HG03354 (cell line): ENCODE results near the gene FETUB.

Experiments used
- ATAC-seq: cut with Tn5 transposase; IDR thresholded peaks from one replicate; pipeline ENCODE4 v1.9.1; 2021; ENCODE audit warnings: mild to moderate bottlenecking; ENCODE audit not compliant: unreplicated experiment, poor library complexity, severe bottlenecking

The FETUB gene, protein sequence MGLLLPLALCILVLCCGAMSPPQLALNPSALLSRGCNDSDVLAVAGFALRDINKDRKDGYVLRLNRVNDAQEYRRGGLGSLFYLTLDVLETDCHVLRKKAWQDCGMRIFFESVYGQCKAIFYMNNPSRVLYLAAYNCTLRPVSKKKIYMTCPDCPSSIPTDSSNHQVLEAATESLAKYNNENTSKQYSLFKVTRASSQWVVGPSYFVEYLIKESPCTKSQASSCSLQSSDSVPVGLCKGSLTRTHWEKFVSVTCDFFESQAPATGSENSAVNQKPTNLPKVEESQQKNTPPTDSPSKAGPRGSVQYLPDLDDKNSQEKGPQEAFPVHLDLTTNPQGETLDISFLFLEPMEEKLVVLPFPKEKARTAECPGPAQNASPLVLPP

DNA sequence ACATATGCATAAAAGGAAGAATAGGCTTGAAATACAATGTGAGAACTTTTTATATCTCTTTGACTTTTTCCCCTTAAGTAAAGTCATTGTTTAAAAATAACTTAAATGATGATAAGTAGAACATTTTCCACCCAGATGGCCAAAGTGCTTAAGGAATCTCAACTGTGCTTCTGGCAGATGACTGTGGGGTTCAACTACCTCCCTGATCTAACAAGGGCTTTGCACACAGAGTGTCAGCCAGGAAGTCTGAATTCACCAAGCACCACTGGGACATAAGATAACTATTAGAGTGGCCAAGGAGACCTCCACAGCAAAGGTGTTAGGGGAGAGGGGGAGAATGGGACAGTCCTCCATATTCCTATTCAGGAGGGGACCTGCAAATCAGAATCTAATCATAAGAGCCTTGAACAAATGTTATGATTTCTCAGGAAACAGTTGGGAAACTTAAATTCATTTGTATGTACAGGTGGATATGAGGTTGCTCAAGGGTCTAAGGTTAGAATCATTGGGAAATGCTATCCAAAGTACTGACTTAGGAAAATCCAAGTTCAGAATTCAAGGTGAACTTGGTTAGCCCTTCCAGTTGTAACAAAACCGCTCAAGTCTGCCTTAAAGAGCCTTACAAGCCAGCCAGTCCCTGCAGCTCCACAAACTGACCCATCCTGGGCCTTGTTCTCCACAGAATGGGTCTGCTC, at the start of gene FETUB:
FETUB (plus strand) TSS at position 622 of the 695 bp plus-strand sequence; CDS start at position 684, 62 bp downstream.
- ATAC-seq = no peak

DNA sequence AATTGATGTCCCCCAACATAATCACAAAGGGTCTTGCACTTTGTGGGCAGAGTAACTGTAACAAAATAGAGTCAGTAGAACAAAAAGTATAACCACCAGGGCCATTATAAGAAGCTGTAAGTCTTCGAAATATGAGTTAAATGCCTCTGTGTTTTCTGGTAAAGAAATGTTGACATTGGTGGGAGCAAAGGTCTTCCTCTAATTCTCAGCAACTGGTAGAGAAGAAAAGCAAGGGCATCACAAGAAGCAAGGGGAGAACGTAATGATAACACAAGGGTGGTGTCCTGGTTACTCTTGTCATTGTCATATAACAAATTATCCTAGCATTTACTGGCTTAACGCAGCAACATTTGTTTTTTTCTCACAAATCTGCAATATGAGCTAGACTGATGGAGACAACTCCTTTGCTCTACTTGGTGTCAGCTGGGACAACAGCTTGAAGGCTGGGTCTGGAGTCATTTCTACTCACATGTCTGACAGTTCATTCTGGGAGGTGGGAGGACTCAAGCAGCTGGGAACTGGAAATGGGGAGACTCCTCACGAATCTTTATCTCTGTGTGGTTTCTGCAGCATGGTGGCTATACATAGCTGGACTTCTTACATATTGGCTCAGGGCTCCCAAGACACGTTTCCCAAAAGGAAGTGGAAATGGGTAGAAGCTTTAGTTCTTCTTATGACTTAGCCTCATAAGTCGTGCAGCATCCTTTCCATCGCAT, 49.5 kb upstream of the FETUB start:
- ATAC-seq = no peak

DNA sequence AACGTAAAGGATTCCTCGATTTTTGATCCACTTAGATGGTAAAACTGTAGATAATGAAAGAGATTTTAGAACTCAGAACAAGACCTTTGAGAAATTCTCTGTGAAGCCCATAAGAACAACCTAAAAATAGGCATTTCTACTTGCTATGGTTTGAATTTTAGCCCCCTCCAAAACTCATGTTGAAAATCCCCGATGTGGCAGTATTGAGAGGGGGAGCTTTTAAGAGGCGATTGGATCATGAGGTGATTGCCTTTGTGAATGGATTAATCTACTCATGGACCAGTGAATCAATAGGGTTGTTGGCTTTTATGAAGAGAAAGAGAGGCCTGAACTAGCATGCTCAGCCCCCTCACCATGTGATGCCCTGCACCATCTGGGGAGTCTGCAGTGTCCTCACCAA, 47.5 kb upstream of the FETUB start:
- no peak for ATAC-seq

DNA sequence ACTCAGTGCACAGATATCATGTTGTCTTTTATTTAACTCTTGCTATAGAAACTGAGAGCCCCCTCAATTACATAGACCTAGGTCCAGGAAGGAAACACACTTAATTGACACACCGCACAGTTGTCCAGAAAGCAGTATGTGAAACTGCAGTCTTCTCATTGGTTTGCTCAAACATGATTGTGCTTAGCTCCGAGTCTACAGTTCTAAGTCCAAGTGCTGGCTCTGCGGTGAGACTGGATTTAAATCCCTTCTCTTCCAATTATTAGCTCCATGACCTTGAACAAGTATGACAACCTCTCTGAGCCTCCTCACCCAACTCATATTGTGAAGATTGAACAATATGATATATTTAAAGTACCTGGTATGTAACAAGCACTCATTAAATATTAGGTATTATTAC, 46.3 kb upstream of the FETUB start:
- no peak for ATAC-seq

DNA sequence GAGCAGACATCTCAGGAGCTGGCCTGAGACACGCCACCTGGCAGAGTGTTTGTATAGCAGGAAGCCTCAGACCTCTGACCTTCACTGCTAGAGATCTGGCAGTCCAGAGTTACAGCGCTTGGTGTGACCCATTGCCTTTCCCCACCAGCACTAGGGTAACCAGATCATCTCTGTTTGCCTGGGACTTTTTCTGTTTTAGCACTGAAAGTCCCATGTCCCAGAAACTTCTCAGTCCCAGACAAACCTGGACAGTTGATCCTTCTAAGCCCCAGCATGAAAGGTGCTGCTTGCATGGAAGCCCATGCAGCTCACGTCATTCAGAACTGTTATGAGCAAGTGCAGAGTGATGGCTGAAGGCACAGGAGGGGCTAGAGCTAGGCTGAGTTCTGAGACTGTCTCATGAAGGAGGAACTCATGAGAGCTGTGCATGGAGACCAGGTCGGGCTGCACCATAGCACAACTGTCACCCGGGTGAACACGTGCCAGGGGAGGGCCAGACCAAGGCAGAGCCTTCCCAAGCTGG, 45.5 kb upstream of the FETUB start:
- no peak for ATAC-seq

DNA sequence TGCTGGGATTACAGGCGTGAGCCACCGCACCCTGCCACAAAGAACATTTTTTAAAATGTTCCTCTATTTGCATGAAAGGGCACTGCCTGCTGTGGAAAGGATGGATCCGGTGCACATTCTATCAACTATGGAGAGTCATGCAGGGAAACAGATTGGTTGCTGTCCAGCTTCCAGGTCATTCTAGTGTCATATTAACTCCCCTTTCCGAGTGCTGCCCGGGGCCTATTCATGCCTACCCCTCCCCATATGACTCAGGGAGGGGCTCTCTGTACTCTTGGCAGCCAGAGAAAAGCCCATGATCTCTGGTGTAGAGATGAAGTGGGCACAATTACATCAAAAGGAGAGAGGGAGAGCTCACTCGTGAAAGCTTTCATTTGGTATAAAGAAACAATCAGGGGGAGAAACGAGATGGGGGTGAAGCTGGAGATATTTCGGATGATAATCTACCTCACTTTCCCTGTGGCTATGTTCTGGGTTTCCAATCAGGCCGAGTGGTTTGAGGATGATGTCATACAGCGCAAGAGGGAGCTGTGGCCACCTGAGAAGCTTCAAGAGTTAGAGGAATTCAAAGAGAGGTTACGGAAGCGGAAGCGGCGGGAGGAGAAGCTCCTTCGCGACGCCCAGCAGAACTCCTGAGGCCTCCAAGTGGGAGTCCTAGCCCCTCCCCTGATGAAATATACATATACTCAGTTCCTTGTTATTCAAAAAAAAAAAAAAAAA, 43.5 kb upstream of the FETUB start:
- no peak for ATAC-seq

DNA sequence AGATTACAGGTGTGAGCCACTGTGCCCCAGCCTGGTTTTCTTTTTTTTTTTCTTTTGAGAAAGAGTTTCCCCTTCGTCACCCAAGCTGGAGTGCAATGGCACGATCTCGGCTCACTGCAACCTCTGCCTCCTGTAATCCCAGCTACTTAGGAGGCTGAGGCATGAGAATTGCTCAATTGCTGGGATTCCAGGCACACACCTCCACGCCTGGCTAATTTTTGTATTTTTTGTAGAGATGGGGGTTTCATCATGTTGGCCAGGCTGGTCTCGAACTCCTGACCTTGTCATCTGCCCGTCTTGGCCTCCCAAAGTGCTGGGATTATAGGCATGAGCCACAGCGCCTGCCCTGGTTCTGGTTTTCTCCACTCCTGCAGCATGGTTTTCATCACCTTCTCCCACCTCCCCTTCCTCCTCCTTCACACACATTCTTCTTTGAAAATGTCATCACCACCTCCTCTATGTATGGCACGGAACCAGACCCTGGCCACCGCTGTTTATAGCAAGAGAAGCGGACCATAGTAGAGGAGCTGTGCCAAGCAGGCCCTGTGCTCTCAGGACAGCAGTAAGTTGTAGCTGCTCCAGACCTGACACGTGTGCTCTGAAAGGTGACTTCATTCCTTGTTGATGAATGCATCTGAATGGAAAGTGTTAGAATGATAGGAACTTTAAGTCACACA, 42.0 kb upstream of the FETUB start:
- no peak for ATAC-seq

DNA sequence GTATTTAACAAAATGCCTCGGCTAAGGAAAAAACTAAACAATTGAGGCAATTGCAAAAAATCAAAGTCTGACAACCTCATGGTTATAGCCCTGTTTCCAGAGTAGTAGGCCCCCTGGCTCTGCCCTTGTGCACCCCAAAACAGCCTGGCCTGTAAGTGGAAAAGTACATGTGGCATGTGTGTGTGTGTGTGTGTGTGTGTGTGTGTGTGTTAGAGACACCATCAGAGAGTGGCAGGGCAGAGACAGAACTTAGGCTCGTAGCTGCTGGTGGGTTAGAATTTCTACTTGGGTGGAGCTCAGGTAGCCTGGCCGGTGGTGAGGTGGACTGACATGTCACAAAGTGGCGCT, 41.4 kb upstream of the FETUB start:
- no peak for ATAC-seq

DNA sequence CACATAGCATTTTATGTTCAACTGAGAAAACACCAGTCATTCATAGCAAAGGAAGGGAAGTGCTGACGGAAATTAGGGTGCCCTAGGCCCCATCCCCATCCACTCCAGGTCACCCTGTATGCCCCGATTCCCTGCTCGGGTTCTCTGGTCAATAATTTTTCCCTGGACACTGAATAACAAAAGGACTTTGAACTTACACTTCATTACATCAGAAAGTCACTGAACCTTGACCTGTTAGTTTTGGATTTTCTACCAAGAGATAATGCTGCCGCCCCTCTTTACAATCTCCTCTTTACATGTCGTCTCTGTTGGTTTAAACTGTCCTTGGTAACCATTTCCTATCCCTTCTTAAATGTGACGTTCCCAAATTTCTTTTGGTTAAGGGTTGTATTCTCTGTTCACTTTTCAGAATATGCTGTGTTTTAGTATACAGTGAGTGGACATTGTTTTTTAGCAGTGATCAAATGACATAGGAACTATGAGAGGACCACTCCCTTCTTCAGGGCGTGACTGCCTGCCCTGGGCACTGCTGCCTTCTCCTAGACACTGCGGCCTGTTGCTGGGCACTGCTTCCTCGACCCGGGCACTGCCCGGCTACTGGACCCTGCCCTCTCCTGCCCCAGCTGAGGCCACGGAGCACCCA, 40.9 kb upstream of the FETUB start:
- no peak for ATAC-seq

DNA sequence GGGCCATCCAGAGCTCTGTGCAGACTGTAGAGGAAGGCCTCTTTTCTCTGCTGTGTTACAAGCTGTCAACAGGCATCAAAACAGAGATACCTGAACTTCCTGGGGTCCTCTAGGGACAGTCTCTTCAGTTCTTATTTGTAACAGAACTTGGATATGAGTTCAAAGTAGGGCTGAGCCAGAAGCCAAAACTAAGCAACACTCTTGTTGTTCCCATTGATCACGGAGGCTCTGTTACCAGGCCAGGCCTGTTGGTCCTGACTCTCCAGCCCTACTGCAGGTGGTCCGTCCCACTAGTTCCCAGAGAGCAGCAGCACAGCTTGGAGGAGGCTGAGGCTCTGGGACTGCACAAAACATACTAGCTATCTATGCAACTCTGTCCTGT, 40.4 kb upstream of the FETUB start:
- ATAC-seq = no peak

DNA sequence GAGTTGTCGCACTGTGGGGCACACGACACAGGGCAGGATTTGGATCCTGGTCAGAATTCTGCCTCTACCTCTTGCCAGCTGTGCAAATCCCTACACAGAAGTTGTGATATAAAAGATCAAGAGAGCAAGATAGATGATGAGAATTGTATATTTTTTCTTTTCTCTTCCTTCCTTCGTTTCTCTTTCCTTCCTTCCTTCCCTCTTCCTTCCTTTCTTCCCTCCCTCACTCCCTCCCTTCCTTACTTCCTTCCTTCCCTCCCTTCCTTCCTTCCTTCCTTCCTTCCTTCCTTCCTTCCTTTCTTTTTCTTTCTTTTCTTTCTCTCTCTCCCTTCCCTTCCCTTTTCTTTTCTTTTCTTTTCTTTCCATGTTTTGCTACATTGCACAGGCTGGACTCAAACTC, 39.3 kb upstream of the FETUB start:
- no peak for ATAC-seq

DNA sequence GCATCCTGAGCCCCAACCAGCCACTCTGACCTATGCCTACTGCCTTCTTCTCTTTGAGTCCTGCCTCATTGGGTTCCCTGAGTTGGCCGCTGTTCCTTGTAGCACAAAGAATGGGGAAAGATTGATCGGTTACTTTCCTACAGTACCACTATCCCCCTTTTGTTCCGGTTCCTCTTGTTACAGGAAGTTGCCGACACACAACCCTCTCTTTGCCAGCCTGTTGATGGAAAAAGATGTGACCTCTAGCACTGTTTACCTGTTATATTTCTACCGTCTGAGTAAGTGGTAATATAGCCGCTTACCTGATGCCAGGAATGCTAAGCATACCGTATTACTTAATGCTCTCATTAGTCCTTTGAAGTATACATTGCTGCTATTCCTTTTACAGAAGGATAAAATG, 37.0 kb upstream of the FETUB start:
- ATAC-seq = no peak

DNA sequence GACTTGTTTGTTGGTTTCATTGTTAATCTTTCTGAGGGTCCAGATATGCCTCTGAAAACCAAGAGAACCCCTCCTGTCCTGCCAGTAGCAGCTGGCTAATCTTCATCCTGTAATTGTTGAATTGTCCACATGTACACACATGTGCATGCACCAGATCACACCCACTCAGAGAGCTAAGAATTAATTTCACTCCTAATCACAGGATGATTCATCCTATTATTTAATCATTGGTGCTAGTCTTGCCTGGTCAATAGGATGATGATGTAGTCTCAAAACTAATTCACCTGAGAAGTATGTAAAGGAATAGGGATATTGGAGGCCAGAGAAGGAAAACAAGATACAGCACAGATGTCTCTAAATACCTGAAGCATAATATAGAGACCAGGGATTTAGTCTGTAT, 35.1 kb upstream of the FETUB start:
- ATAC-seq = no peak

DNA sequence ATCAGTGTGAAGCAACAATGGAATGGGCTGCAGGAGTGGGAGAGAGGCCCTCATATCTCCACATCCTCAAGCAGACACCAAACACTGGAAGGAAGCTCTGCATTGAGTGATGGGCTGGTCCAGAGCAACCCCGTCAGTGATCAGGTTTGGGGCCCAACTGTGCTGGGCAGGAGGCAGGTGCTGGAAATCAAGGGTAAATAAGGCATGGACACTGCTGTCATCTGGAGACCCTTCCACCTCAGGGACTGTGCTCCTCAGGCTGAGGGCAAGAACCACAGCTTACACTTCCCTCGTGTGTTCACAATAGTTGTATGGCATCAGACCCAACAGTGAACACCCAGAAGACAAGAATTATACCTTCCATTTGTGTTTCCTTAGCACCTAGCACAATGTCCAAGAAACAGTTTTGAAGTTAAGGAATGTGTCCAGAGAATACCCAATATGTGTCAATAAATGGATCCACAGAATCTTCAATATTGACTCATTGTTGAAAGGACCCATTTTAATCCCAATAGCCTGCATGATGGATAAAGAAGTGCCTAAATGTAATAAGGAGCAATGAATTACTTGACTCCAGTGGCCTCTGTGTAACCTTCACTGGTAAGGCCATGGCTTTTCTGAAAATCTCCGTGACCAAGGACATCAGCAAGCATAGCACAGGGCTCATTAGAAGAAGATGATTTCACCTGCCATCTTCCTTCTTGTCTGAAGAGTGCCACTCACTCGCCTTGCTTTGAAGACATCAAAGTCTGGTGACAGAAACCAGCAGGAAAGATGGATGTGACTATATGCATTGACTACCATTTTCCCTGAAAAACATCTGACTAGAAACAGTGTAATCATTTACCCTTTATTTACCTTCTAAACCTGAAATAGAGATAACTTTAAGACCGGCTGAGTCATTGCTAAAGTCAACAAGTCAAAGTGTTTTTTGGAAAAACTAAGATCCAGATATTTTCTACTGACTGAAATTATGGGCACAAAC, 34.3 kb upstream of the FETUB start:
- no peak for ATAC-seq

DNA sequence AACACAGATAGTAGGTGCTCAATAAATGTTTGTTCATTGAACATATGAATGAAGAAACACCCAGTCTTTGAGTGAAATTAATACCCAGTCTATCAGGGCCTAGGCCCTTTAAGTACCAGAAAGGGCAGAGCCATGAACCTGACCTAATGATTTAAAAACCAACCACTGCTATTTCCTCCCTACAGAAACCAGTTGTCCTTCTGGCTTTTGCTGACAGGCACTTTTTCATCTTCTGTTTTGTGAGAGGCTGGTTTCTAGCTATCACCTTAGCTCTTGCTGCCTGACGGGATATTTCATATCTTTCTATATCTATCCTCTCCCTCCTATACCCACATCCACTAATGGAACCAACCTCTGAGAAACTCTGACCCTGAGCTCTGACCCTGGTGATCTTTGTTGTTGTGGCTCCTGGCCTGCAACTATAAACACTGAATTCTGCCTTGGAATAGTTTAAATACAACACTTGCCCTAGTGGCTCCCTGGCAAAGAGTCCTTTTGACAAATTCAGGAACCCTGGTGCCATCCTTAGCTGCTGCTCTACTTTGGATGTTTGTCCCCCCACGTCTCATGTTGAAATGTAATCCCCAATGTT, 31.5 kb upstream of the FETUB start:
- ATAC-seq = no peak

DNA sequence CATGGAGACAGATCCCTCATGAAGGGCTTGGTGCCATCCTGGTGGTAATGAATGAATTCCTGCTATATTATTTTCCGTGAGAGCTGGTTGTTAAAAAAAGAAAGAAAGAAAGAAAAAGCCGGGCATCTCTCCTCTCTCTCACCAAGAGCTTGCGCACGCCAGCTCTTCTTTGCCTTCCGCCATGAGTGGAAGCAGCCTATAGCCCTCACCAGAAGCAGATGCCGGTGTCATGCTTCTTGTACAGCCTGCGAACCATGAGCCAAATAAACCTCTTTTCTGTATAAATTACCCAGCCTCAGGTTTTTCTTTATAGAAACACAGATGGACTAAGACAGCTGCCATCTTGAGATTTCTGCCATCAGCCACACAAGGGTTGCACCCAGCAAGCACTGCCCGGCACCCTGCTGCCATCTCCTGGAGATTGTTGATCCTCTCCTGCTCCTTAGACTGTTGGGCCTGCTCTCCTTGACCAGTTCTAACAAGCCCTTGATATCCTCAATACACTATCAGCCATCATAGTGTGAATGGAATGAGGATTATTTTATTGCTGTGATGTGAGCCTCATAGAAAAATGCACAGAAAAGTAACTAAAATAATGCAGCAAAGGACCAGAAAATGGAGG, 30.8 kb upstream of the FETUB start:
- ATAC-seq = no peak

DNA sequence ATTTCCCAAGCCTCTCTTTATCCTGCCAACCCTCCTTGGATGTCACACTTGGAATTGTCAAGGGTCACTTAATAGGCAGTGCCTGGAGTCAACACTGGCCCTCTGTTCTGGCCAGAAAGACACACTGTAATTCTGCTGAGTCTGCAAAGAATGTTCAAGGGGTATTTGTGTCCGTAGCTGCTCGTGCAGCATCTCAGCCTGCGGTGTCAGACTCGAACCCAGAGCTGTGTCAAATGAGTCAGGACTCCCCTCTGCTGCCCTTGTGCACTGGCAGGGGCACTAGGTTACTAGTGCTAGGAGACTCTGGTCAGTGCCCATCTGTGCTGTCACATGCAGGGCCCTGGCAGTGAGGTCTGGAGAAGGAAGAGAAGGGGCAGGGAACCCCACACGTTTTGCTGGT, 28.1 kb upstream of the FETUB start:
- ATAC-seq = no peak
